ENCODE results near the gene RPS27L. TPM values are rescaled to one million over a fixed set of nuclear protein-coding genes. Genes with fewer than 3 reads are reported as not detected.

RPS27L gene
- total and polyA plus RNA-seq, 2 donors (not counting 1 experiment from before 2014, with no cell fraction given), result 21.6 to 50.9 TPM

- DNase-seq, result no peak
- Histone ChIP-seq H4K20me1 (ENCODE audit: control insufficient read depth, insufficient read depth, low read length, poor library complexity, severe bottlenecking) (no peaks in the 10 kb centered on the region), H3K4me1 (ENCODE audit: control insufficient read depth in 2 of 2, insufficient read depth in 2 of 2, low read length in 2 of 2) (peaks cover 3 to 14% of the 10 kb centered on the region in 2 donors), H3K79me2 (ENCODE audit: control insufficient read depth, insufficient read depth, low read length) (no peaks in the 10 kb centered on the region), H3K9me3 (ENCODE audit: control extremely low read depth in 1 of 3, control insufficient read depth in 2 of 3, insufficient read depth in 1 of 3, low read length in 2 of 3) (no peaks in the 10 kb centered on the region), H3K4me3 (ENCODE audit: control extremely low read depth in 1 of 5, extremely low read depth in 1 of 5, insufficient read depth in 1 of 5, low read depth in 2 of 5, low read length in 4 of 5) (no peak overlapping the region), H3K36me3 (replicated peaks in 1 of 2; ENCODE audit: control extremely low read depth in 1 of 2, control insufficient read depth in 1 of 2, extremely low read depth in 1 of 2, insufficient read depth in 2 of 2, low read length in 1 of 2) (no peaks in the 10 kb centered on the region), H3K9ac (ENCODE audit: low read length) (no peak overlapping the region), H3K4me2 (replicated peaks; ENCODE audit: low read depth, low read length, poor library complexity, severe bottlenecking) (no peak overlapping the region), H3K27ac (ENCODE audit: low read length in 2 of 2) (no peak overlapping the region), H3K27me3 (replicated peaks in 1 of 4; ENCODE audit: control extremely low read depth in 1 of 4, control insufficient read depth in 3 of 4, insufficient read depth in 4 of 4, low read length in 3 of 4) (no peaks in the 10 kb centered on the region), H2AFZ (ENCODE audit: insufficient read depth, low read depth, low read length, poor library complexity, severe bottlenecking) (no peak overlapping the region)
- 100% methylated on average over 2 of the region's 6 CpGs for WGBS (ENCODE audit: insufficient coverage)
- TF ChIP-seq CTCF (IDR thresholded peaks at IDR 0.05), result no peak
- TF ChIP-seq EZH2 (IDR thresholded peaks at IDR 0.05; ENCODE audit: borderline replicate concordance, insufficient read depth, low read depth, low read length, poor library complexity, severe bottlenecking), result no peak
- peaks cover 11% of the 10 kb centered on the region for H3K4me1 Mint-ChIP-seq
- intact Hi-C loops (cut with micrococcal nuclease), result no loop called here
- H3K27ac Mint-ChIP-seq, result no peak overlapping the region
- H3K4me3 Mint-ChIP-seq, result no peak overlapping the region
- no peaks in the 10 kb centered on the region for H3K9me3 Mint-ChIP-seq (ENCODE audit: insufficient read depth)
- CTCF ChIA-PET, result interaction anchor here (0.7 to 1.7 kb wide), 4 partner anchors 63 to 236 kb away, joined by 3 to 4 read pairs (median 4); no protein-coding TSS in a partner anchor
- no peak for ATAC-seq (ENCODE audit: low read depth)
- H3K27me3 Mint-ChIP-seq, result no peaks in the 10 kb centered on the region
- POLR2A ChIA-PET, result no interaction called here
Measured at GRCh38 chr15:63165166-63165859, 8.0 kb upstream of the RPS27L start.

- Mint-ChIP-seq H3K4me1 (peaks cover 13% of the 10 kb centered on the region), H3K9me3 (ENCODE audit: insufficient read depth) (no peaks in the 10 kb centered on the region), H3K27me3 (no peaks in the 10 kb centered on the region), H3K4me3 (no peak overlapping the region), H3K27ac (no peak overlapping the region)
- DNase-seq, result no peak
- 85% methylated on average over 2 of the region's 4 CpGs for WGBS (ENCODE audit: insufficient coverage)
- peaks cover 4 to 17% of the 10 kb centered on the region in 2 donors for H3K4me1 ChIP-seq (ENCODE audit: control insufficient read depth in 2 of 2, insufficient read depth in 2 of 2, low read length in 2 of 2)
- H3K27ac ChIP-seq (ENCODE audit: low read length in 2 of 2), result no peak overlapping the region
- H3K9me3 ChIP-seq (ENCODE audit: control extremely low read depth in 1 of 3, control insufficient read depth in 2 of 3, insufficient read depth in 1 of 3, low read length in 2 of 3), result no peaks in the 10 kb centered on the region
- no peaks in the 10 kb centered on the region for H3K36me3 ChIP-seq (replicated peaks in 1 of 2; ENCODE audit: control extremely low read depth in 1 of 2, control insufficient read depth in 1 of 2, extremely low read depth in 1 of 2, insufficient read depth in 2 of 2, low read length in 1 of 2)
- H3K79me2 ChIP-seq (ENCODE audit: control insufficient read depth, insufficient read depth, low read length), result peaks cover 10% of the 10 kb centered on the region
- no peak overlapping the region for H3K4me2 ChIP-seq (replicated peaks; ENCODE audit: low read depth, low read length, poor library complexity, severe bottlenecking)
- no peak overlapping the region for H2AFZ ChIP-seq (ENCODE audit: insufficient read depth, low read depth, low read length, poor library complexity, severe bottlenecking)
- H3K4me3 ChIP-seq (ENCODE audit: control extremely low read depth in 1 of 5, extremely low read depth in 1 of 5, insufficient read depth in 1 of 5, low read depth in 2 of 5, low read length in 4 of 5), result no peak overlapping the region
- H3K9ac ChIP-seq (ENCODE audit: low read length), result no peak overlapping the region
- ChIA-PET CTCF (no interaction called here), POLR2A (no interaction called here)
- TF ChIP-seq EZH2 (IDR thresholded peaks at IDR 0.05; ENCODE audit: borderline replicate concordance, insufficient read depth, low read depth, low read length, poor library complexity, severe bottlenecking) (no peak), CTCF (IDR thresholded peaks at IDR 0.05) (no peak)
- no peak for ATAC-seq (ENCODE audit: low read depth)
- intact Hi-C loops (cut with micrococcal nuclease), result no loop called here
- no peaks in the 10 kb centered on the region for H3K27me3 ChIP-seq (replicated peaks in 1 of 4; ENCODE audit: control extremely low read depth in 1 of 4, control insufficient read depth in 3 of 4, insufficient read depth in 4 of 4, low read length in 3 of 4)
- H4K20me1 ChIP-seq (ENCODE audit: control insufficient read depth, insufficient read depth, low read length, poor library complexity, severe bottlenecking), result no peaks in the 10 kb centered on the region
Measured at GRCh38 chr15:63163217-63163616, 5.9 kb upstream of the RPS27L start.
